GM12801 (cell line): ENCODE measurements around the gene COLEC12.

Experiments used
- CTCF ChIP-seq: IDR thresholded peaks from one replicate; pipeline ENCODE4 v1.5.1; 2011; ENCODE audit warnings: control low read depth; ENCODE audit not compliant: insufficient read length; ENCODE audit errors: extremely low read depth

Gene COLEC12

GRCh38 chr18:448116-448790, 52.2 kb downstream of the COLEC12 start:
- TF ChIP-seq CTCF: no peak

- TF ChIP-seq CTCF: no peak
These were observed 53.5 kb downstream of the COLEC12 start for GRCh38 chr18:446941-447560.

GRCh38 chr18:445055-445454, 55.4 kb downstream of the COLEC12 start:
- TF ChIP-seq CTCF: no peak

- no peak for TF ChIP-seq CTCF
These were observed 61.9 kb downstream of the COLEC12 start for GRCh38 chr18:438571-438970.

- TF ChIP-seq CTCF: no peak
These were observed 64.6 kb downstream of the COLEC12 start for GRCh38 chr18:435940-436339.

- no peak for TF ChIP-seq CTCF
These were observed 66.1 kb downstream of the COLEC12 start for GRCh38 chr18:434410-434809.

- TF ChIP-seq CTCF: no peak
These were observed 66.5 kb downstream of the COLEC12 start for GRCh38 chr18:433960-434359.

- TF ChIP-seq CTCF: no peak
These were observed 67.2 kb downstream of the COLEC12 start for GRCh38 chr18:433298-433697.
